ENCODE results near the gene RPL32. TPM values are rescaled to one million over a fixed set of nuclear protein-coding genes. Genes with fewer than 3 reads are reported as not detected.

RPL32 gene
- total and polyA plus RNA-seq, 9 of the 15 experiments (the other 6 are each of a cell fraction or from before 2014, with no cell fraction given), result 2,738 to 6,200 (median 4,286) TPM

DNA sequence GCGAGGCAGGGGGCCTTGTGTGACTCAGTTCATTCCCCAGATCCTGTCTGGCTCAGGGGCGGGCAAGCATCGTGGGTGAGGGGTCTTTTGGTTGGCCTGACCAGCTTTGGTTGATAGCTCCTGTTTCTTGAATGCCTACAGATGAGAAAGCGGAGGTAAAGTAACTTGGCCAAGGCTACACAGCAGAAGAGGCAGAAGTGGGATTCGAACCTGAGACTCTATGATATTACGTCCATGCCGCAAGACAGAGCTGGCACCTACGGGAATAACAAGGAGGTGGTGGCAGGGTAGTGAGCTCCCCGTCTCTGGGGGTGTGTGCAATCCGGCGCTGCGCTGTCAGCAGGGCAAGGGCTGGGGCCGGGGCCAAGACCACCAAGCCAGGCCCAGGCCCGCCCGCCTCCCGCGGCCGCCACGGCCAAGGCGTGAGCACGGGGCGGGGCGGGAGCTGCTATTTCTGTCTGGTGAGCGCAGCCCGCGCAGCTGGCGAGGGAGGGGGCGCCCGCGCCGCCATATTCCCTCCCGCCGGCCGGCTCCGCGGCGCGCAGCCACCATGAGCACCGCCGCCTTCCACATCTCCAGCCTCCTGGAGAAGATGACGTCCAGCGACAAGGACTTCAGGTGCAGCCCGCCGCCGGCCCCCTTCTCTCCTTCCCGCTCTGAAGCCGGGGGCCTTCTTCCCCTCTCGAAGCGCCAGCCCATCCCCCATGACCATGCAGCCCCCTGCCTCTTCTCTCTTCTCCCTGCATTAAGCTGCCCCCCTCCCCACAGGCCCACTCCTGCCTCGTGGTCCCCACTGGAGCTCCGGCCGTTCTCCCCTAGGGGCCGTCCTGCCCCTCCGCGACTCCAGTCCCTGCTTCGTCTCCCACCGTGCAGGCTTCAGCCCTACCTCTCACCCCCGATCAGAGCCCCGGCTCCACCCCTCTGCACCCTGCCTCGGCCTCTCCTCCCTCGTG is 44.9 kb downstream of the RPL32 start, which contains the start of gene CAND2 (continued):
- TF ChIP-seq, protein P1, sequence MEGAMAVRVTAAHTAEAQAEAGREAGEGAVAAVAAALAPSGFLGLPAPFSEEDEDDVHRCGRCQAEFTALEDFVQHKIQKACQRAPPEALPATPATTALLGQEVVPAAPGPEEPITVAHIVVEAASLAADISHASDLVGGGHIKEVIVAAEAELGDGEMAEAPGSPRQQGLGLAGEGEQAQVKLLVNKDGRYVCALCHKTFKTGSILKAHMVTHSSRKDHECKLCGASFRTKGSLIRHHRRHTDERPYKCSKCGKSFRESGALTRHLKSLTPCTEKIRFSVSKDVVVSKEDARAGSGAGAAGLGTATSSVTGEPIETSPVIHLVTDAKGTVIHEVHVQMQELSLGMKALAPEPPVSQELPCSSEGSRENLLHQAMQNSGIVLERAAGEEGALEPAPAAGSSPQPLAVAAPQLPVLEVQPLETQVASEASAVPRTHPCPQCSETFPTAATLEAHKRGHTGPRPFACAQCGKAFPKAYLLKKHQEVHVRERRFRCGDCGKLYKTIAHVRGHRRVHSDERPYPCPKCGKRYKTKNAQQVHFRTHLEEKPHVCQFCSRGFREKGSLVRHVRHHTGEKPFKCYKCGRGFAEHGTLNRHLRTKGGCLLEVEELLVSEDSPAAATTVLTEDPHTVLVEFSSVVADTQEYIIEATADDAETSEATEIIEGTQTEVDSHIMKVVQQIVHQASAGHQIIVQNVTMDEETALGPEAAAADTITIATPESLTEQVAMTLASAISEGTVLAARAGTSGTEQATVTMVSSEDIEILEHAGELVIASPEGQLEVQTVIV (CRISPR knock-in tag; IDR thresholded peaks at IDR 0.05; ENCODE audit: borderline replicate concordance), result no peak
- TF ChIP-seq AFF4 (CRISPR knock-in tag; IDR thresholded peaks at IDR 0.05) (no peak), ZNF174 (CRISPR knock-in tag; IDR thresholded peaks at IDR 0.05) (no peak), BACH1 (tag; IDR thresholded peaks at IDR 0.05) (no peak), NR4A1 (CRISPR knock-in tag; IDR thresholded peaks at IDR 0.05) (no peak), NR4A1 (tag; IDR thresholded peaks at IDR 0.05) (peak; percentile 83; the same call in 1 of the 2 replicates), U2AF1 (optimal IDR thresholded peaks at IDR 0.05; ENCODE audit: low read depth, low read length) (peak; percentile 46), NR2F6 (CRISPR knock-in tag; IDR thresholded peaks at IDR 0.05) (no peak), HOXB6 (CRISPR knock-in tag; IDR thresholded peaks at IDR 0.05; ENCODE audit: borderline replicate concordance) (no peak), GATAD2B (IDR thresholded peaks at IDR 0.05; ENCODE audit: borderline replicate concordance) (peak; percentile 75; the same call in 1 of the 2 replicates), NCOA4 (IDR thresholded peaks at IDR 0.05; ENCODE audit: partially characterized antibody) (no peak), TBP (optimal IDR thresholded peaks at IDR 0.05; ENCODE audit: low read depth, low read length) (peak; percentile 57), RBFOX2 (IDR thresholded peaks at IDR 0.05; ENCODE audit: low read depth, low read length) (peak; percentile 89), ELF4 (CRISPR knock-in tag; IDR thresholded peaks at IDR 0.05) (0 out of 2 replicates have a peak, but pooled peaks have one; percentile 52), EGR1 (conservative IDR thresholded peaks at IDR 0.05) (no peak)
- TF ChIP-seq, protein P2, sequence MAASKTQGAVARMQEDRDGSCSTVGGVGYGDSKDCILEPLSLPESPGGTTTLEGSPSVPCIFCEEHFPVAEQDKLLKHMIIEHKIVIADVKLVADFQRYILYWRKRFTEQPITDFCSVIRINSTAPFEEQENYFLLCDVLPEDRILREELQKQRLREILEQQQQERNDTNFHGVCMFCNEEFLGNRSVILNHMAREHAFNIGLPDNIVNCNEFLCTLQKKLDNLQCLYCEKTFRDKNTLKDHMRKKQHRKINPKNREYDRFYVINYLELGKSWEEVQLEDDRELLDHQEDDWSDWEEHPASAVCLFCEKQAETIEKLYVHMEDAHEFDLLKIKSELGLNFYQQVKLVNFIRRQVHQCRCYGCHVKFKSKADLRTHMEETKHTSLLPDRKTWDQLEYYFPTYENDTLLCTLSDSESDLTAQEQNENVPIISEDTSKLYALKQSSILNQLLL (CRISPR knock-in tag; IDR thresholded peaks at IDR 0.05; ENCODE audit: borderline replicate concordance), result no peak
- TF ChIP-seq, protein P3, sequence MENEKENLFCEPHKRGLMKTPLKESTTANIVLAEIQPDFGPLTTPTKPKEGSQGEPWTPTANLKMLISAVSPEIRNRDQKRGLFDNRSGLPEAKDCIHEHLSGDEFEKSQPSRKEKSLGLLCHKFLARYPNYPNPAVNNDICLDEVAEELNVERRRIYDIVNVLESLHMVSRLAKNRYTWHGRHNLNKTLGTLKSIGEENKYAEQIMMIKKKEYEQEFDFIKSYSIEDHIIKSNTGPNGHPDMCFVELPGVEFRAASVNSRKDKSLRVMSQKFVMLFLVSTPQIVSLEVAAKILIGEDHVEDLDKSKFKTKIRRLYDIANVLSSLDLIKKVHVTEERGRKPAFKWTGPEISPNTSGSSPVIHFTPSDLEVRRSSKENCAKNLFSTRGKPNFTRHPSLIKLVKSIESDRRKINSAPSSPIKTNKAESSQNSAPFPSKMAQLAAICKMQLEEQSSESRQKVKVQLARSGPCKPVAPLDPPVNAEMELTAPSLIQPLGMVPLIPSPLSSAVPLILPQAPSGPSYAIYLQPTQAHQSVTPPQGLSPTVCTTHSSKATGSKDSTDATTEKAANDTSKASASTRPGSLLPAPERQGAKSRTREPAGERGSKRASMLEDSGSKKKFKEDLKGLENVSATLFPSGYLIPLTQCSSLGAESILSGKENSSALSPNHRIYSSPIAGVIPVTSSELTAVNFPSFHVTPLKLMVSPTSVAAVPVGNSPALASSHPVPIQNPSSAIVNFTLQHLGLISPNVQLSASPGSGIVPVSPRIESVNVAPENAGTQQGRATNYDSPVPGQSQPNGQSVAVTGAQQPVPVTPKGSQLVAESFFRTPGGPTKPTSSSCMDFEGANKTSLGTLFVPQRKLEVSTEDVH (IDR thresholded peaks at IDR 0.05; ENCODE audit: low read depth, partially characterized antibody), result no peak
